GM23338 (cell line): Measurements from ENCODE around the gene WWOX.

ENCODE experiments used
- CREB1 ChIP-seq: fragments of 250-450 bp; sonication (Bioruptor Pico); IDR thresholded peaks from 2 replicates; pipeline ENCODE4 v1.5.0; 2020; ENCODE audit warnings: low read depth, mild to moderate bottlenecking, moderate library complexity
- CTCF ChIP-seq, 2 experiments: fragments of 200-600 bp in 1 of 2; sonication (generic) in 1 of 2; conservative IDR thresholded peaks; 2 replicates each; pipeline versions ENCODE4 v1.5.1 to v1.6.1; 2016 to 2017; ENCODE audit warnings: antibody characterized with exemption in 2 of 2, low read depth in 2 of 2, mild to moderate bottlenecking in 2 of 2, moderate library complexity in 1 of 2
- ETS1 ChIP-seq: IDR thresholded peaks from 2 replicates; pipeline ENCODE4 v1.6.1; 2016; ENCODE audit warnings: antibody characterized with exemption
- EZH2 ChIP-seq: fragments of 200-600 bp; sonication (generic); IDR thresholded peaks from one replicate; pipeline ENCODE4 v1.8.0; 2017; ENCODE audit warnings: antibody characterized with exemption, mild to moderate bottlenecking, low read depth; ENCODE audit not compliant: unreplicated experiment
- EZH2phosphoT487 ChIP-seq: fragments of 200-600 bp; sonication (generic); IDR thresholded peaks from one replicate; pipeline ENCODE4 v1.8.1; 2018; ENCODE audit warnings: antibody characterized with exemption; ENCODE audit not compliant: unreplicated experiment
- NANOG ChIP-seq: IDR thresholded peaks from 2 replicates; pipeline ENCODE4 v1.6.1; 2016; ENCODE audit warnings: antibody characterized with exemption, borderline replicate concordance
- POLR2AphosphoS5 ChIP-seq: IDR thresholded peaks from 2 replicates; pipeline ENCODE4 v1.6.1; 2016; ENCODE audit warnings: antibody characterized with exemption, low read depth
- REST ChIP-seq: IDR thresholded peaks from one replicate; pipeline ENCODE4 v1.6.1; 2018; ENCODE audit warnings: antibody characterized with exemption; ENCODE audit not compliant: unreplicated experiment
- STAT1 ChIP-seq: IDR thresholded peaks from one replicate; pipeline ENCODE4 v1.6.1; 2016; ENCODE audit warnings: antibody characterized with exemption; ENCODE audit not compliant: unreplicated experiment
- ZNF114 ChIP-seq: fragments of 250-450 bp; sonication (Bioruptor Pico); IDR thresholded peaks from 2 replicates; pipeline ENCODE4 v1.5.0; 2020; ENCODE audit warnings: mild to moderate bottlenecking, moderate library complexity
- ZNF331 ChIP-seq: fragments of 250-450 bp; sonication (Bioruptor Pico); IDR thresholded peaks from 2 replicates; pipeline ENCODE4 v1.5.0; 2020; ENCODE audit warnings: low read depth, mild to moderate bottlenecking, moderate library complexity

GRCh38 chr16:78220571-78220970 lies 121.1 kb downstream of the WWOX start:
- TF ChIP-seq EZH2 (no peak), CTCF (conservative IDR thresholded peaks at IDR 0.05; ENCODE audit: low read depth in 2 of 2) (no peak), POLR2AphosphoS5 (no peak), CREB1 (CRISPR knock-in tag) (no peak), ZNF331 (CRISPR knock-in tag) (no peak), REST (no peak), STAT1 (no peak), ZNF114 (CRISPR knock-in tag) (no peak), EZH2phosphoT487 (no peak), NANOG (no peak), ETS1 (no peak)
